ENCODE data around the gene EXOSC7. TPM values are rescaled to one million over a fixed set of nuclear protein-coding genes. Genes with fewer than 3 reads are reported as not detected.

Gene EXOSC7
- total RNA-seq, 2 experiments from 2014 or later = 35.8 to 40.2 TPM

GRCh38 chr3:44950275-44950734 is 25.7 kb upstream of the EXOSC7 start:
- H3K27ac Mint-ChIP-seq = no peak overlapping the region
- POLR2A ChIA-PET = no interaction called here
- no peaks in the 10 kb centered on the region for H3K9me3 Mint-ChIP-seq
- peaks cover 3% of the 10 kb centered on the region for H3K4me1 Mint-ChIP-seq
- H3K36me3 Mint-ChIP-seq (ENCODE audit: low read depth) = peaks cover 6% of the 10 kb centered on the region
- CTCF ChIA-PET = no interaction called here
- no peak for DNase-seq
- H3K27me3 Mint-ChIP-seq = no peaks in the 10 kb centered on the region
- H3K4me3 Mint-ChIP-seq = no peak overlapping the region

DNA sequence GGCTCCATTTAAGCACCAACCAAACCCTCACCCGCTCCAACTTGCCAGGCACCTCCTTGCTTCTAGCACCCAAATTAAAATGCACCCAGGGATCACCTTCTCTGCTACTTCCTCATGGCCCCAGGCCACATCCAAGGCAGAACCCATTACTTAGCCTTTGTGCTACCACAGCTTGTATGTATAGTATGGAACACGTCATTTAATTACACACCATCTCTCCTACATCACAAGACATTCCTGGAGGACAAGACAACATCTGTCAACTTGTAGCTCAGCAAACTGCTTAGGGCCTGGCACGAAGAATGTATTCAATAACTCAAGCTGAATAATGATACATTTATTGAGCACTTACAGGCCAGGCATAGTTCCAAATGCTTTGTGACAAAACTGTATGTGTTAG is 23.4 kb upstream of the EXOSC7 start:
- ChIA-PET CTCF (no interaction called here), POLR2A (no interaction called here)
- Mint-ChIP-seq H3K9me3 (no peaks in the 10 kb centered on the region), H3K27ac (no peak overlapping the region), H3K4me3 (no peak overlapping the region), H3K4me1 (no peaks in the 10 kb centered on the region), H3K36me3 (ENCODE audit: low read depth) (peaks cover 14% of the 10 kb centered on the region), H3K27me3 (no peaks in the 10 kb centered on the region)
- no peak for DNase-seq

- Mint-ChIP-seq H3K36me3 (ENCODE audit: low read depth) (peaks cover 14% of the 10 kb centered on the region), H3K4me1 (no peaks in the 10 kb centered on the region), H3K27ac (no peak overlapping the region), H3K9me3 (no peaks in the 10 kb centered on the region), H3K27me3 (no peaks in the 10 kb centered on the region), H3K4me3 (no peak overlapping the region)
- POLR2A ChIA-PET = no interaction called here
- CTCF ChIA-PET = no interaction called here
- no peak for DNase-seq
Measured at GRCh38 chr3:44954304-44954703, 21.7 kb upstream of the EXOSC7 start.

GRCh38 chr3:44954962-44955361 is 21.1 kb upstream of the EXOSC7 start:
- Mint-ChIP-seq H3K4me3 (no peak overlapping the region), H3K27me3 (no peaks in the 10 kb centered on the region), H3K27ac (no peak overlapping the region), H3K36me3 (ENCODE audit: low read depth) (peaks cover 14% of the 10 kb centered on the region), H3K4me1 (no peaks in the 10 kb centered on the region), H3K9me3 (no peaks in the 10 kb centered on the region)
- DNase-seq = no peak
- CTCF ChIA-PET = interaction anchor here (0.6 kb wide), 1 partner anchor 1722 kb away, joined by 3 read pairs; no protein-coding TSS in a partner anchor
- POLR2A ChIA-PET = no interaction called here

DNA sequence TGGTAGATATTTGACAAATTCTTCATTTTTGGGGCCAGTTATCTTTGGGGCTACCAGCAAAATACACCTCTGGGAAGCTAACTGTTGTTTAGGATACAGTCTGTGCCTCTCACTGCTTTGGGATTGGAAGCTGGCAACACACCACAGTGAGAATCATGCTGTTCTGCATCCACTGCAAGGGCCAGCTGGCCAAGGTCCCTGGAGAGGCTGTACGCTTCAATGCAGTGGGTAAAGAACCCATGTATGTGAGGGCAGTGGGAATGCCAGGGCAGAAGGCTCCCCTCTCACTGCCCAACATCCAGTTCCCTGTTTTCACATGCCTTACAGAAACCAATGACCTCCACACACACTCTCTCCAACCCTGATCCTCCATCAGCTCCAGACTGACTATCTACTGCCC is 20.1 kb upstream of the EXOSC7 start:
- ChIA-PET CTCF (interaction anchor here (0.7 to 0.8 kb wide), 2 partner anchors 16 kb away, joined by 3 to 4 read pairs; no protein-coding TSS in a partner anchor), POLR2A (no interaction called here)
- no peaks in the 10 kb centered on the region for H3K9me3 Mint-ChIP-seq
- H3K36me3 Mint-ChIP-seq (ENCODE audit: low read depth) = peaks cover 14% of the 10 kb centered on the region
- no peak overlapping the region for H3K27ac Mint-ChIP-seq
- DNase-seq = no peak
- H3K27me3 Mint-ChIP-seq = no peaks in the 10 kb centered on the region
- no peak overlapping the region for H3K4me3 Mint-ChIP-seq
- H3K4me1 Mint-ChIP-seq = no peaks in the 10 kb centered on the region

GRCh38 chr3:44957986-44958385 is 18.1 kb upstream of the EXOSC7 start:
- no peak overlapping the region for H3K4me3 Mint-ChIP-seq
- no peak overlapping the region for H3K27ac Mint-ChIP-seq
- ChIA-PET POLR2A (no interaction called here), CTCF (interaction anchor here (0.6 kb wide), 1 partner anchor 18 kb away, joined by 3 read pairs; the partner anchor contains the start of genes EXOSC7 and ZDHHC3)
- no peaks in the 10 kb centered on the region for H3K27me3 Mint-ChIP-seq
- peaks cover 2% of the 10 kb centered on the region for H3K4me1 Mint-ChIP-seq
- no peak for DNase-seq
- no peaks in the 10 kb centered on the region for H3K9me3 Mint-ChIP-seq
- peaks cover 10% of the 10 kb centered on the region for H3K36me3 Mint-ChIP-seq (ENCODE audit: low read depth)

GRCh38 chr3:44958386-44958785 is 17.7 kb upstream of the EXOSC7 start:
- Mint-ChIP-seq H3K36me3 (ENCODE audit: low read depth) (peaks cover 10% of the 10 kb centered on the region), H3K9me3 (no peaks in the 10 kb centered on the region), H3K4me3 (no peak overlapping the region), H3K4me1 (peaks cover 2% of the 10 kb centered on the region), H3K27me3 (no peaks in the 10 kb centered on the region), H3K27ac (no peak overlapping the region)
- CTCF ChIA-PET = interaction anchor here (0.6 kb wide), 1 partner anchor 18 kb away, joined by 3 read pairs; the partner anchor contains the start of genes EXOSC7 and ZDHHC3
- POLR2A ChIA-PET = no interaction called here
- no peak for DNase-seq

- H3K27ac Mint-ChIP-seq = no peak overlapping the region
- CTCF ChIA-PET = no interaction called here
- H3K27me3 Mint-ChIP-seq = no peaks in the 10 kb centered on the region
- DNase-seq = no peak
- H3K9me3 Mint-ChIP-seq = no peaks in the 10 kb centered on the region
- H3K36me3 Mint-ChIP-seq (ENCODE audit: low read depth) = peaks cover 8% of the 10 kb centered on the region
- peaks cover 8% of the 10 kb centered on the region for H3K4me1 Mint-ChIP-seq
- POLR2A ChIA-PET = no interaction called here
- no peak overlapping the region for H3K4me3 Mint-ChIP-seq
Measured at GRCh38 chr3:44960387-44961026, 15.5 kb upstream of the EXOSC7 start.

DNA sequence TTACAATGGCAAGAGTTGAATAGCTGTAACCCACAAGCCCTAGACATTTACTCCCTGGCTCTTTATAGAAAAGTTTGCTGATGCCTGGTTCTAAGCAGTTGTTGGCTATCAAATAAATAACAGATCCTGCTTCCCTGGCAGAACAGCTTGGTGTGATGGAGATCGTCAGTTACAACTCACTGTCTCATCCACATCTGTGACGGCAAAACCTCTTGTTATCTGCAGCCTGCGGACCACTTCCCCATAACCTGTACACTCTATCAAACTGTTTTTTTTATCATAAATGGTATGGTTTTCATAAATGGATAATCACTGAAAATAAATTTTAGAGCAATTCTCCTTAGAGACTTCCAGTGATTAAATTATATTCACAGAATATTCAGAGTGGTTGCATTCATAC is 14.2 kb upstream of the EXOSC7 start:
- peaks cover 19% of the 10 kb centered on the region for H3K4me1 Mint-ChIP-seq

GRCh38 chr3:44962621-44963393 is 13.2 kb upstream of the EXOSC7 start:
- Mint-ChIP-seq H3K9me3 (no peaks in the 10 kb centered on the region), H3K27me3 (no peaks in the 10 kb centered on the region), H3K4me1 (peaks cover 28% of the 10 kb centered on the region), H3K27ac (no peak overlapping the region), H3K4me3 (no peak overlapping the region), H3K36me3 (ENCODE audit: low read depth) (peaks cover 2% of the 10 kb centered on the region)
- ChIA-PET CTCF (no interaction called here), POLR2A (no interaction called here)
- DNase-seq = no peak

More for the DNA sequence above, 14.2 kb upstream of the EXOSC7 start:
- Mint-ChIP-seq H3K27me3 (no peaks in the 10 kb centered on the region), H3K27ac (no peak overlapping the region), H3K9me3 (no peaks in the 10 kb centered on the region), H3K4me3 (no peak overlapping the region), H3K36me3 (ENCODE audit: low read depth) (peaks cover 6% of the 10 kb centered on the region)
- POLR2A ChIA-PET = no interaction called here
- CTCF ChIA-PET = no interaction called here
- DNase-seq = no peak

DNA sequence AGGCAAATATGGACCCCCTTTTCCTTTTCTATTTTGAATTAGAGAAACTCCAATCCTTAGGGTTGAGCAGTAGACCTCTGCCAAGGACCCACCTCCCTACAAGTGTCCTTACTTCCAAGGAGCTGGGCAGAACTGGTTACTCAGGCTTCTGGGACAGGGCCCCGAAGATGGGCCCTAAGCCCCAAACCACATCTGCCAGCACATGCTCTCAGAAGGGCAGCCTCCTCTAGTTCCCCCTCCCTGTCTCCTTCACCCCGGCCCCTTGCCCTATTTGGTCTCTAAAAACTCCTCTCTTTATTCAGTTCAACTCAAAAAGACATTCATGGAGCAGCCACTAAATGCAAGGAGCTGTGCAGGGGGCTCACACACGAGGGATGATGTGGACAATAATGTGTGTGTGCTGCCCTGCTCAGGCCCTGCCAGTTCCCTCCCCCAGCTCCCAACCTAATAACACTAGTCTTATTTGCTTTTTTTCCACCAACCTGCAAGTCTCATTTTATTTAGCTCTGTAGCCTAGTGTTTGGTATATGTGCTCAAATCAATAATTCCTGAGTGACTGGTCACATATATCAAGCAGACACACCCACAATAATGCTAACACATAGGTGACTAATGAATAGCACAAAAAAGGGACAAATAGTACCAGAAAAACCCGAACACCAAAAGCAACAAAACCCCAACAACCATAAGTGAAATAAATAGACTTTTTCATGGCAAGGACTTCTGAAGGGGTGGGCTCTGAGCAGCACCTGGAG is 12.3 kb upstream of the EXOSC7 start:
- H3K4me1 Mint-ChIP-seq = peaks cover 37% of the 10 kb centered on the region
- H3K27ac Mint-ChIP-seq = no peak overlapping the region
- DNase-seq = no peak
- H3K9me3 Mint-ChIP-seq = no peaks in the 10 kb centered on the region
- ChIA-PET CTCF (interaction anchor here (0.6 kb wide), 1 partner anchor 48 kb away, joined by 3 read pairs; no protein-coding TSS in a partner anchor), POLR2A (no interaction called here)
- no peaks in the 10 kb centered on the region for H3K27me3 Mint-ChIP-seq
- peaks cover 3% of the 10 kb centered on the region for H3K36me3 Mint-ChIP-seq (ENCODE audit: low read depth)
- no peak overlapping the region for H3K4me3 Mint-ChIP-seq

DNA sequence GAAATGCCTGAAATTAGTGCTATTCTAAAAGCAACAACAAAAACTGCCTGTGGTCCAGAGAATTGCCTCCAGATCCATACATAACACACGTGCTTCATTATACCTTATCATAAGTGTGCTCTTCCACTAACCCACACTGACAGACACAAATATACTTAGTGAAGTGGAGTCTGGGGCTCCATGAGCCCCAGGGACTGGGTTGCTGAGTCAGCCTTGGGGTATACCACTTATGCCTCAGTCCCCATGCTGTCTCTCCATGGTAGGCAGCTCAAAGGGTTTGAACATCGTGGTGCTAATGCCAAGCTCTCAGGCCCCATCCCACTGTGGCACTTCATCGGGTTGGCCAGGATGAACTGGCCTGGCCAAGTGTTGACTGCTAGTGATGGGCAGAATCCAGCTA is 10.9 kb upstream of the EXOSC7 start:
- CTCF ChIA-PET = interaction anchor here (0.7 kb wide), 1 partner anchor 280 kb away, joined by 3 read pairs; no protein-coding TSS in a partner anchor
- Mint-ChIP-seq H3K27me3 (no peaks in the 10 kb centered on the region), H3K9me3 (no peaks in the 10 kb centered on the region), H3K4me1 (peaks cover 52% of the 10 kb centered on the region), H3K4me3 (no peak overlapping the region), H3K36me3 (ENCODE audit: low read depth) (peaks cover 12% of the 10 kb centered on the region), H3K27ac (no peak overlapping the region)
- POLR2A ChIA-PET = no interaction called here
- DNase-seq = no peak

DNA sequence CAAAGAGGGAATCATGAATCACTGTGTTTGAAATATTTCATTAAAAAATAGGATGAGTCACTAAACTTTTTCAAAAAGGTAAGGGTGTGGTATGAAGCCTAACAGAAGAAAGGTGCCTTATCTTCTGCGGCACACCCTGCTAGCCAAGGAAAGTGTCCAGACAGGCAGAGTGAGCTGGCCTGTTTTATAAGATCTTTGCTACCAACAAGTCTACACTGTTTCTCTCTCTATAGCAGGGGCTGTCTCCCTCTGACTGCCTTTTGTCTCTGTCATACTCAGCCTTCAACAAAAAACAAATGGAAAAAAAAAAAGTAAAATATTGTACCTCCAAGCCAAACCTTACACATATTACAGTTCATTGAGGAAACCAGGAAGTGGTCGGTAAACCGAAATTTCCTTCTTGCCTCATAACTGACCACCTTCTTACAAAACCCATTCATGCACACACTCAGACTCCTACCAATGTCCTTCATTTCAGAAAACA is 9.2 kb upstream of the EXOSC7 start:
- no peaks in the 10 kb centered on the region for H3K9me3 Mint-ChIP-seq
- peaks cover 66% of the 10 kb centered on the region for H3K4me1 Mint-ChIP-seq
- peak overlapping the region; percentile 23 for H3K27ac Mint-ChIP-seq
- peaks cover 12% of the 10 kb centered on the region for H3K36me3 Mint-ChIP-seq (ENCODE audit: low read depth)
- no peaks in the 10 kb centered on the region for H3K27me3 Mint-ChIP-seq
- ChIA-PET CTCF (no interaction called here), POLR2A (no interaction called here)
- H3K4me3 Mint-ChIP-seq = no peak overlapping the region
- no peak for DNase-seq
